HG03103 (cell line): ENCODE results near the gene TRIM23.
"Not testable (repeated sequence)": the region's sequence is repeated elsewhere in the genome, so short reads cannot be mapped to it uniquely, and the experiment has no call there.

ENCODE experiments used
- ATAC-seq: cut with Tn5 transposase; IDR thresholded peaks from one replicate; pipeline ENCODE4 v1.9.1; 2021; ENCODE audit warnings: low read depth; ENCODE audit not compliant: unreplicated experiment

TRIM23 gene

DNA sequence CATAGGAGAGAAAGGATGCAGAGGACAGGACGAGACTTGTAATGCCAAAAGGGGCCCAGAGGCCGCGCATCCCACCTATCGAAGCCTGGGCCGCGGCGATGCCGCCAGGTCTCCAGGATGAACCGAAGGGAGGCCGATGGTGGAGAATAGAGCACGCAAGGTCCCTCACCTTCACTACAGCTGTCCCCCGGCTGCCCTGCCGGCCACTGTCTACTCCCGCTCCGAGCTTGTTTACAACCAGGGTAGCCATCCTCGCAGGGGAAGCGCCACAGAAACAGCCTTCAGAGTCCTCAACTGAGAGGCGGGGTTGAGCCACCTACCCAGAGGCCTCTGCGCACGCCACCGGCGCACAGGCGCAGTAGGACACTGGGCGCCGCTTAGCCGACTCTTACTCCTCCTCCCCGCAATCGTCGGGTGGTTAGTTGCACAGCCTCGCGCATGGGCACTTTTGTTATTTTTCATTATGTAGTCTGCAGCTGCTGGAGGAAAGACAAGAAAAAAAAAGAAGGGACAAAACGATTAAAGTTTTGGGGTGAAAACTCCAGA lies at the start of gene TRIM23:
Gene TRIM23 (minus strand): TSS at position 309 of the 546 bp plus-strand sequence. CDS start 59 bp downstream, at position 250.
- ATAC-seq, result peak; percentile 94

DNA sequence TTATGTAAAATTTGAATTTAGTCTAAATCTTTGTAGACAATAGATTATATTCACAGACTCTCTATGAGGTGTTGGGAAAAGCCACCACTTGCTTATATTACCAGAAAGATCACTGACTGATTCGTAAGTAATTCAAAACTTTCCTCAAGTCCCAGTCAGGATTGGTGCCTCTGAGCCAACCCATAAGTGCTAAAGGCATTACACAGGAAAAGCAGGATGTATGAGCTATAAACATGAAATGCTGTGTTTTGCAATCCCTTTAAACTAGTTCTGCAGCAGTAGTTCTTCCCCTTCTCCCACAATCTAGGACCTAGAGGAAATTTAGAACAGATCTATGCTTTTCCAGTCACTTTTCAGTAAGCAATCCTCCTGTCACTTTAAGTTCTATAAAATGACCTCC lies 48.7 kb upstream of the TRIM23 start:
- ATAC-seq, result no peak

DNA sequence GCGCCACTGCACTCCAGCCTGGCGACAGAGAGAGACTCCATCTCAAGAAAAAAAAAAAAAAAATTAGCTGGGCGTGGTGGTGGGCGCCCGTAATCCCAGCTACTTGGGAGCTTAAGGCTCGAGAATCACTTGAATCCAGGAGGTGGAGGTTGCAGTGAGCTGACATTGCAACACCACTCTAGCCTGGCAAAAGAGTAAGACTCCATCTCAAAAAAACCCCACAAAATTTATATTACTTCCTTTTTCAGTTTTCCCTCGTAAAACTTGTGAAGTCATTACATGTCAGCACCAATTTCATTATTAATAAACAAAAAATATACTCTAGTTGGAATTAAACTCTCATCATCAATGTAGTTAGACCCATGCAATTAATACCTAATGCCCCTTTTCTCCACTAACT lies 44.6 kb upstream of the TRIM23 start:
- ATAC-seq, result no peak

DNA sequence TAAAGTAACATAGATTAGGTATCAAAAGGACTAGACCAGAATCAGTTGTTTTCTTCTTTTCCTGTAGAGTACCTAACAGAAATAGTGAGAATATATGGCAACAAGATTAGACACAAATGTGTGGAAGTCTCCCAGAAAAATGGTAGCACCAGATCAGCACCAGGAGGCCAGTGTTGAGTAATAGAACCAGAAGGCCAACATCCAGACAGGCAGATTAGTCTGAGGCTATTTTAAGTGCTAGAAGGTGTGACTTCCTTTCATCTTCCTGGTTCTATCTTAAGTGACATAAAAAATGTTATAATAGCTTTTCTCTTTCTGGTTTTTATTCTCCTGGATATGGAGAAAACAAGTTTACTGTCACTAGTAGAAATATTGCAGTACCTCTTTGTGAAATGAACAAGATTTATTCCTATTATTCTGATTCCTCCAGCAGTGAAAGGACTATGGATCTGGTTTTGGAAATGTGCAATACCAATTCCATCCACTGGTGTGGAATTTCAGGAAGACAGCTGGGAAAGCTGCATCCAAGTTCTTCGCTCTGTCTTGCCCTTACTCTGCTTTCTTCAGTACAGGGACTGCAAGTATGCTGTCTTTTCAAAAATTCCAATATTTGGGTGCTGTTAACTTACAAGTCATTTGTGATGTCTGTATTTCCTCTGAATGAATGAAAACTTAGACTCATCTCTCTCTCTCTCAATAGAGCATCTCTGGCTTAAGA lies 39.8 kb upstream of the TRIM23 start:
- ATAC-seq, result no peak

DNA sequence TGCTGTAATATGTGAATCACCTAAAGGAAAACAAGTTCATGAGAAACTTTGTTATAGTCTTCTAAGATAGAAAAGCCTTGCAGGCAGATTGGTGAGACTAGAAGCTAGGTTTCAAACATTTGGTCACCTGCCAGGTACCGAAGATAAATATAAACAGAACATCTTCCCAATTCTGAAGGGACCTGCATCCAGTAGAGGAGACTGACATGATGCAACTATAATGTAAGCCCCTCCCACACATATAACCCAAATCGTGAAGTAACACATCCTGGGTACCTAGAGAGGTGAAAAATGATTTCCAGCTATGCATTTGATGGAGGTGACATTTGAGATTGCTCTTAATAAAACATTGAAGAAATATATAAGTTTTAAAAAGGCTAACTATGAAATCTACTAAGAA lies 30.6 kb upstream of the TRIM23 start:
- ATAC-seq, result no peak

DNA sequence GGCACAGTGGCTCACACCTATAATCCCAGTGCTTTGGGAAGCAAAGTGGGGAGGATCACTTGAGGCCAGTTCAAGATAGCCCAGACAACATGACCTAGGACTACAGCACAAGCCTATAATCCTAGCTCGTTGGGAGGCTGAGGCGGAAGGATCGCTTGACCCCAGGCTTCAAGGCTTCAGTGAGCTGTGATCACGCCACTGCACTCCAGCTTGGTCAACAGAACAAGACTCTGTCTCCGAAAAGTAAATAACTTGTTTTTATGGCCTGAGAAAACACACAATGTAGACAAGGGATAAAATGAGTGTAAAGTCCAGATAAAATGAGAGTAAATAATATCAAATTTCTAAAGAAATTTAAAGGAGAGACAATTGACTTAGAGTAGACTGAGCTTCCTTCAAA lies 27.0 kb upstream of the TRIM23 start:
- no peak for ATAC-seq

DNA sequence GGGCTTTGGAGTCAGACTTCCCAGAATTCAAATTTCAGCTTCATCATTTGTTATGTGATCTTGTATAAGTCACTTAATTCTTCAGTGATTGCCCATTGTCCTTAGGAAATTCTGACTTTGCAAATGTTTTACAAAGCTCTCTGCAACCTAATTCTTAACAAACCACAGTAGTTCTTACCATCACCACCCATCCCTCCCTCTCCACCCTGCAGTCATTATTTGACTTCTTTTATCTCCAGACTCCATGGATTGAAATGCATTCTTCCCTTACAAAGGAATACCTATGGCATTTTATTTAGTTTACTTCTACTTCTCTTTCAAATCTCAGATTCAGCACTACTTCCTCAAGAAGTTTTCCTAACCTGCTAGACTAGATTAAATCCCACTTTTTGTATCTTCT lies 23.8 kb upstream of the TRIM23 start:
- ATAC-seq, result no peak

DNA sequence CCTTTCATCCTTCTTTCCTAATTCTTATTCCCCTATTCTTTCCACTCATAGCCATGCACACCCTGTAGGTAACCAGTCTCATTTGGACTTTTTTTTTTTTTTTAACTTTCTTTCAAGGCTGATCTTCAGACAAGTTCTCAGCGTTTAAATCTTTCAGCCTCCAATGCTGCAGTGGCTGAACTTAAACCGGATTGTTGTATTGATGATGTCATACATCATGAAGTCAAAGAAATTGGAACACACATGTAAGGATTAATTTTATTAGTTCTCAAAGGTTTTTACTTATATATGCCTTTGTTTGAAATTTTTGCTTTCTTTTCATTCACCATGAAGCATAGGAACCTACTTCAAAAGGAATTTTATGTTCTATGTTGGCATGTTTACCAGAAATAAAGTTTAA lies 22.8 kb upstream of the TRIM23 start:
- ATAC-seq, result no peak

DNA sequence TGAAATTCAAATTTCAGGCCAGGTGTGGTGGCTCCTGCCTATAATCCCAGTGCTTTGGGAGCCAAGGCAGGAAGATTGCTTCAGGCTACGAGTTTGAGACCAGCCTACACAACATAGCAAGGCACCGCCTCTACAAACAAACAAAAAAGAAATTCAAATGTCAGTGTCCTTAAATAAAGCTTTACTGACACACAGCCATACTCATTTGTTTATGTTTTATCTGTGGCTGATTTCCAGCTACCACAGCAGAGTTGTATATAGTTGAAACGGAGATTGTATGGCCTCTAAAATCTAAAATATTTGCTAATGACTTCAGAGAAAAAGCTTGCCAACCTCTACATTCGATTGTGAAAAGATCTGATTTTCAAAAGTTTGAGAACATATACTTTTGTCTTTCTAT lies 16.1 kb upstream of the TRIM23 start:
- ATAC-seq, result no peak

DNA sequence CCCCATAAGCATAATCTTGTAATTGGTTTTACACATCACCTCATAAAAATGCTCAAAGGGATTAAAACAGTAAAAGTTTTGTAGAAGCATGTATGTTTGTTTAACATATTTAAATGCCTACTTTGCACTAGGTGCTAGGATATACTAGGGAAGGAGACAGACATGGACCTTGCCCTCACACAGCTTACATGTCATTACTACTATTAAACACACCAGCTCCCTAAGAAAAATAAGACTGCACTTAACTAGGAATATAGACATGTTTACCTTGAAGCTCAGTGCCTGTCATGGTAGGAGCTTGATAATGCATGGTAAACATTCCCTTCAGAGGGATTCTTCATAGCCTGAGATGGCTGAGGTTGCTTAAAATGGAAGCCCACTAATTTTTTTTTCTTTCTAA lies 6.8 kb upstream of the TRIM23 start:
- ATAC-seq, result no peak

DNA sequence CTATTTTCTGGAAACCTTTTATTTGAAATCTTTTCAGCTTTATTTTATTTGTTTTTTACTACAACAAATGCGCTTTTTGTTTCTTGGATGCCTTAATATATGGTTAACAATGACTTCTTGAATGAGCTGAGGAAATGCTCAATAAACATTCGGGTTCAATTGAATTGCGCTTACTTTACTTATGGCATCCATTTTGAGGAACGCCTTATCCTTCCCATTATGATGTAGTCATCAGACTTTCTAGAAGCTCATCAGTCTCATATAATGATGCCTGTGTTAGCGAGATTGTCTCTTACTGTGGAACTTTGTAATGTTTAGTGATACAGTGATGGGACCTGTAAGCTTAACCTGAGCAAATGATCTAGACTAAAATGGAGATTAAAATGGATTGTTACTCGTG lies 1.6 kb upstream of the TRIM23 start:
- no peak for ATAC-seq

DNA sequence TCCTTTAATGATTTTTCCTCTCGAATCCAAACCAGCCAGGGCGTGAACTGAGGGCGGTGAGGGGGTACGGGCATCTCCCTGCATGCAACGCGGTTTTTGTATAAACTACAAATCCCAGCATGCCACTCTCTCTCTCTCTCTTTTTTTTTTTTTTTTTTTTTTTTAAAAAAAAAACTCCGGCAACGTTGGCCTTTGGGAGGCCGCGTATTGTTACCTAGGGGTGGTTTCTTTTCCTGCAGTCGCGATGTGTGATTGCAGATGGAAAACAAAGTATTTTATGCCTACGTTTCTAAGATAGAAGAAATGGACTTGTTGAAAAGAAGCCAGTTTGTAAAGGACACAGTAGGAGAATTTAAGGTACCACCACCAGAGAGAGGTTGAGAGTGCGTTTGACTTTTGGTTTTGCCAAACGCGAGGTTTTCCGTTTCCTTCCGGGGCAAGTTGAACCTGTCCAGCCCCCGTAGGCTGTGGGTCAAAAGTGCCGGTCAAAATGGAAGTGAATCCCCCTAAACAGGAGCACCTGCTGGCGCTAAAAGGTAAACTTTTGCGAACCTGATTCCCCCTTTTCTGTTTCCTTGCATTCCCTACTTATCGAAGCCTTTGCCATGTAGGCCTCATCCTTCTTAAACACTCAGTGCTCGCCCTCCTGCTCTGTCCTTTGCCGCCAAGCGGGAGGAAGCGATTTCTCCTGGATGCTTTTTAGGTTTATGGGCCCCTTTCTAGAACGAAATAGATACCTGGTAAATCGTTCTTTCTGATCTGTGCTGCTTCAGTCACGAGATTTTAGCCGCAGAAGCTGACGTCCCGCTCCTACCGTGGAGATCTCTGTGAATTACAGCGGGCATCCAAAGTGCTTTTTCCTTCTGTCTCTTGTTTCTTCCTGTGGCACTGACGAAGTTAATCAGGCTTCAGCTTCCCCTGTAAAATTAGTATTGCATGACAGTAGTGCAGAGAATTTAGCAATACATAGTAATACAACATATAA lies 730 bp upstream of the TRIM23 start, which contains the start of the genes SHLD3 and TRAPPC13:
Gene SHLD3 (plus strand): TSS at position 457 of the 985 bp plus-strand sequence. CDS start 4,561 bp downstream, outside the sequence.
Gene TRAPPC13 (plus strand): TSS at position 457 of the 985 bp plus-strand sequence. CDS start 34 bp downstream, at position 491.
- peak; percentile 59 for ATAC-seq

DNA sequence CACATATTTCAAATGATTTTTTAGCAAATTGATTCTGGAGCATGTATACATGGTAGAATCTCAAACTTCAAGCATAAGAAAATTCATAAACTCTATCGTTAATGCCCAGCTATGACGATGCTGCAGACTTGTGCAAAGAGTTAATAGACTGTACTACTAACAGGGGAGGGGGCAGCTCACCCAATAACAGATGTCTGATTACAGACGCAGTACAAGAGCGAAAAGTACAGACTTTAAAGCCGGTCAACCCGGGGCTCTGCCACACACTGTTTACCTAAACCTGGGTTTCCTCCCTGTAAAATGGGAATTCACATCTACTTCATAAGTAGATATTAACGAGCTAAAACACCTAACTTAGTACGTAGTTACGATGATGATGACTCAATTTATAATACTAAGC lies 651 bp downstream of the TRIM23 start:
- ATAC-seq, result no peak

DNA sequence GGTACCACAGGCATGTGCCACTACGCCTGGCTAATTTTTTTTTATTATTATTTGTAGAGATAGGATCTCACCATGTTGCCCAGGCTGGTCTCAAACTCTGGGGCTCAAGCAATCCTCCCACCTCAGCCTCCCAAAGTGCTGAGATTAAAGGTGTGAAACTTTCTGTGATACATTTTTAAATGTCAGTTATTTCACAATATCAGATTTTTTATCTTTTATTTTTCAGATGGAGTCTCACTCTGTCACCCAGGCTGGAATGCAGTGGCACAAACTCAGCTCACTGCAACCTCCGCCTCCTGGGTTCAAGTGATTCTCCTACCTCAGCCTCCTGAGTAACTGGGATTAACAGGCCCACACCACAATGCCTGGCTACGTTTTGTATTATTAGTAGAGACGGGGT lies 2.2 kb downstream of the TRIM23 start:
- not testable (repeated sequence) for ATAC-seq

DNA sequence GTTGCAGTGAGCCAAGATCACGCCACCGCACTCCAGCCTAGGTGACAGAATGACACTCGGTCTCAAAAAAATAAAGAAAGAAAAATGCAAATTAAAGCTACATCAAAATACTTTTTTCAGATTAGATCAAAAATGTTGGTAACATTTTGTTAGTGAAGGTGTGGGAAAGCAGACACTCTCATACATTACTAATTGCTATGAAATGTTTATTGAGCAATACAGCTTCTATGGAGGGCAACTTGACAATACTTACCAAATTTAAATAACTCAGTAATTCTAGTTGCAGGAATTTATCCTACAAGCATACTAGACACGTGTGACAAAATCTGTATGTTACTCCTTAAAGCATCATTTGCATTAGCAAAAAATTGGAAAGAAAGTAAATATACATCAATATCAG lies 4.1 kb downstream of the TRIM23 start:
- no peak for ATAC-seq

DNA sequence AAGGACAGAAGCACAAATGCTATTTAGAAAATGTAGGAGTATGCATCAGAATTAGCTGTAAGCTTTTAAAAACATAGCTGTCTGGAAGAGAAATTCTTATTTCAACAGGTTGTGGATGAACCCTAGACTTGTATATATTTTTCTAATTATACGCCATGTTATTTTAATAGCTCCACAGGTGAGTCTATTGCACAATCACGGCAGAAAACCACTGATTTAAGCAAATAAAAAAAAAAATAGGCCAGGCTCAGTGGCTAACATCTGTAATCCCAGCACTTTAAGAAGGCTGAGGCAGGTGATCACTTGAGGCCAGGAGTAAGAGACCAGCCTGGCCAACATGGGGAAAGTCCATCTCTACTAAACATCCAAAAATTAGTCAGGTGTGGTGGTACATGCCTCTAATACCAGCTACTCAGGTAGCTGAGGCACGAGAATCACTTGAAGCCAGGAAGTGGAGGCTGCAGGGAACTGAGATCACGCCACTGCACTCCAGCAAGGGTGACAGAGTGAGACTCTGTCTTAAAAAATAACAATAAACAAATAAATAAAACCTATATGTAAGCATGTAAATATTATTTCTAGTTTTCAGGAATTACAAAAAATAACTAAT lies 11.7 kb downstream of the TRIM23 start:
- ATAC-seq, result no peak

DNA sequence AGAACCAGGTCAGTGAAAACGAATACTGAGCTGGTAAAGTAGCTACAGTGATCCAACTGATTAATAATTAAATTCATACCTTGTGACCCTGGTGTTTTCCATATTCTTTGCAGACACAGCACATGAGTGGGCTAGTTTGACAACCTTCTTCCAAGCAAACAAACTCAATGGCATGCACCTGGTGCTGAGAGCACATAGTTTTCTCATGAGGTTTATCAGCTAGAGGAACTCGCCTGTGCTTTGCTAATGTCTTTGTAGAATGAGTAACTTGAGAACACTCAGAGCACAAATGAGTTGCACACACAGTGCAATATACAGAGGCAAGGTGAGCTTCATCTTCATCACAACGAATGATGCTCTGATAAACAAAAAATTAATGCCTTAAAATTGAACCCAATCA lies 12.6 kb downstream of the TRIM23 start:
- no peak for ATAC-seq

DNA sequence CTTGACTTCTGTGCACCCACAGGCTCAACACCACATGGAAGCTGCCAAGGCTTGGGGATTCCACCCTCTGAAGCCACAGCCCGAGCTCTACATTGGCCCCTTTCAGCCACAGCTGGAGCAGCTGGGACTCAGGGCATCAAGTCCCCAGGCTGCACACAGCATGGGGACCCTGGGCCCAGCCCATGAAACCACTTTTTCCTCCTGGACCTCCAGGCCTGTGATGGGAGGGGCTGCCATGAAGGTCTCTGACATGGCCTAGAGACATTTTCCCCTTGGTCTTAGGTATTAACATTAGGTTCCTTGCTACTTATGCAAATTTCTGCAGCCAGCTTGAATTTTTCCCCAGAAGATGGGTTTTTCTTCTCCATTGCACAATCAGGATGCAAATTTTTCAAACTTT lies 22.4 kb downstream of the TRIM23 start:
- ATAC-seq, result not testable (repeated sequence)

DNA sequence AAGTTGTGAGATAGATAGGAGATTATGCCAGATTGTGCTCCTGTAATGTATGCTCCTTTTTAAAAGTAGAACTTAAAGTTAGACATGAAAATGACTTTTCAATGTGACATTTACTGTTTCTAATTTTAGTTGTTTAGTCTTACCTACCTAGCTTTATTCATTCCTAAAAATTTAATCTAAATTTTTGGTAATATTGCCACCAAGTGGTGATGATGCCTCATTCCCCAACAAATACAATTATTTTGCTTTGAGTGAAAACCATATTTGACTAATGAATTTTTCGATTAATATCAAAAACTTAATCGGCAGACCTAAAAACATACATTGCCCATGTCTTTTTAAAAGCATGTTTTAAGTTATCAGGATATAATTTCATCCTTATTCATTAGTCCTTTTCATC lies 35.4 kb downstream of the TRIM23 start:
- ATAC-seq, result no peak

DNA sequence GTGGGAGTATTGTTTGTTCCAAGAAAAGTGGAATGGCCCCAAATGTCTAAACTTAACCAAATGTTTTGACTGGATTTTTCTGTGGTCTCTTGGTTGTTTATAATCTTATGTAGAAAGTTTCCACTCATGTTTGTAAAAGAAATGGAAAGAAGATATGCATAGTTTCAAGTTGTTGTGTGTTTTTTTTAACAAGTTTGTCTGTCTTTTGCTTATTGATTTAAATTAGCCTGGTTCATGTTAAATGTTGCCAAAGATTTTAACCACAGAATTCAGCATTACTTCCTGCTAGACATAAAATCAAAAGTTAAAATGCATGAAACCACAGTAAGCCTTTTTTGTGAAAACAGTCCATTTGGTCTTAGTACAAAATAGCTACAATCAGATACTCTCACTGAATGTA lies 47.0 kb downstream of the TRIM23 start:
- no peak for ATAC-seq
